GM18870 (cell line): ENCODE data around the gene KIAA1217.

Experiments
- ATAC-seq: cut with Tn5 transposase; IDR thresholded peaks from one replicate; pipeline ENCODE4 v1.9.1; 2021; ENCODE audit warnings: moderate library complexity; ENCODE audit not compliant: unreplicated experiment

KIAA1217 gene

GRCh38 chr10:24279166-24279565 lies 70.2 kb downstream of the KIAA1217 start:
- no peak for ATAC-seq

GRCh38 chr10:24287559-24288195 lies 78.7 kb downstream of the KIAA1217 start:
- ATAC-seq: no peak

- no peak for ATAC-seq
Observed at GRCh38 chr10:24288581-24288980, 79.6 kb downstream of the KIAA1217 start.

GRCh38 chr10:24289235-24289634 lies 80.3 kb downstream of the KIAA1217 start:
- no peak for ATAC-seq

GRCh38 chr10:24292304-24293293 lies 83.7 kb downstream of the KIAA1217 start:
- ATAC-seq: no peak

GRCh38 chr10:24299578-24300260 lies 90.8 kb downstream of the KIAA1217 start:
- peak; percentile 81 for ATAC-seq

GRCh38 chr10:24303522-24304310 lies 94.8 kb downstream of the KIAA1217 start:
- ATAC-seq: no peak

- no peak for ATAC-seq
Observed at GRCh38 chr10:24305551-24306506, 96.9 kb downstream of the KIAA1217 start.

- no peak for ATAC-seq
Observed at GRCh38 chr10:24306507-24306875, 97.6 kb downstream of the KIAA1217 start.

- ATAC-seq: no peak
Observed at GRCh38 chr10:24307116-24307515, 98.2 kb downstream of the KIAA1217 start.

GRCh38 chr10:24307696-24308485 lies 99.0 kb downstream of the KIAA1217 start:
- no peak for ATAC-seq

GRCh38 chr10:24310104-24310503 lies 101.2 kb downstream of the KIAA1217 start:
- no peak for ATAC-seq

GRCh38 chr10:24311888-24312287 lies 103.0 kb downstream of the KIAA1217 start:
- no peak for ATAC-seq

- ATAC-seq: no peak
Observed at GRCh38 chr10:24313283-24313682, 104.3 kb downstream of the KIAA1217 start.

- no peak for ATAC-seq
Observed at GRCh38 chr10:24315211-24315610, 106.3 kb downstream of the KIAA1217 start.

GRCh38 chr10:24318517-24318916 lies 109.6 kb downstream of the KIAA1217 start:
- no peak for ATAC-seq

- no peak for ATAC-seq
Observed at GRCh38 chr10:24320373-24320772, 111.4 kb downstream of the KIAA1217 start.

GRCh38 chr10:24324651-24325050 lies 115.7 kb downstream of the KIAA1217 start:
- ATAC-seq: no peak

- ATAC-seq: no peak
Observed at GRCh38 chr10:24331457-24331856, 122.5 kb downstream of the KIAA1217 start.
